GM12872 (cell line): ENCODE measurements around the gene SGCD.

Source experiments
- TF ChIP-seq, protein P1 (sequence below): IDR thresholded peaks from 3 replicates; pipeline ENCODE4 v1.5.1; 2011; ENCODE audit warnings: low read depth, mild to moderate bottlenecking, low read length, moderate library complexity; ENCODE audit not compliant: insufficient read depth

SGCD gene

GRCh38 chr5:156588306-156588705 lies 261.3 kb downstream of the SGCD start:
- TF ChIP-seq, protein P1, sequence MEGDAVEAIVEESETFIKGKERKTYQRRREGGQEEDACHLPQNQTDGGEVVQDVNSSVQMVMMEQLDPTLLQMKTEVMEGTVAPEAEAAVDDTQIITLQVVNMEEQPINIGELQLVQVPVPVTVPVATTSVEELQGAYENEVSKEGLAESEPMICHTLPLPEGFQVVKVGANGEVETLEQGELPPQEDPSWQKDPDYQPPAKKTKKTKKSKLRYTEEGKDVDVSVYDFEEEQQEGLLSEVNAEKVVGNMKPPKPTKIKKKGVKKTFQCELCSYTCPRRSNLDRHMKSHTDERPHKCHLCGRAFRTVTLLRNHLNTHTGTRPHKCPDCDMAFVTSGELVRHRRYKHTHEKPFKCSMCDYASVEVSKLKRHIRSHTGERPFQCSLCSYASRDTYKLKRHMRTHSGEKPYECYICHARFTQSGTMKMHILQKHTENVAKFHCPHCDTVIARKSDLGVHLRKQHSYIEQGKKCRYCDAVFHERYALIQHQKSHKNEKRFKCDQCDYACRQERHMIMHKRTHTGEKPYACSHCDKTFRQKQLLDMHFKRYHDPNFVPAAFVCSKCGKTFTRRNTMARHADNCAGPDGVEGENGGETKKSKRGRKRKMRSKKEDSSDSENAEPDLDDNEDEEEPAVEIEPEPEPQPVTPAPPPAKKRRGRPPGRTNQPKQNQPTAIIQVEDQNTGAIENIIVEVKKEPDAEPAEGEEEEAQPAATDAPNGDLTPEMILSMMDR: no peak

- TF ChIP-seq, protein P1: no peak
Measured at GRCh38 chr5:156589104-156589945, 262.4 kb downstream of the SGCD start.

DNA sequence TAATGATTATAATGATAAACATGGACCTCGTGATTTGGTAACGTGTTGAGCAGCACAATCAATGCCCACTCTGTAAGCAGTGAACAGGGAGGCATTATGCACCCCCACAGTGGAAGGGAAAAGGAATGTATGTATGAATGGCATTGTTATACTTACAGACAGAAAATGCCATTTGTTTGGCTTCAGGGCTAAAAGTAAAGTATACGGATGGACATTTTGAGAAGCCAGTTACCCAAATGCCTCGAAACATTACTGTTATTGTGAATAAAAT lies 262.9 kb downstream of the SGCD start:
- TF ChIP-seq, protein P1: no peak

GRCh38 chr5:156590978-156591377 lies 264.0 kb downstream of the SGCD start:
- TF ChIP-seq, protein P1: no peak

GRCh38 chr5:156591631-156592030 lies 264.7 kb downstream of the SGCD start:
- TF ChIP-seq, protein P1: no peak

DNA sequence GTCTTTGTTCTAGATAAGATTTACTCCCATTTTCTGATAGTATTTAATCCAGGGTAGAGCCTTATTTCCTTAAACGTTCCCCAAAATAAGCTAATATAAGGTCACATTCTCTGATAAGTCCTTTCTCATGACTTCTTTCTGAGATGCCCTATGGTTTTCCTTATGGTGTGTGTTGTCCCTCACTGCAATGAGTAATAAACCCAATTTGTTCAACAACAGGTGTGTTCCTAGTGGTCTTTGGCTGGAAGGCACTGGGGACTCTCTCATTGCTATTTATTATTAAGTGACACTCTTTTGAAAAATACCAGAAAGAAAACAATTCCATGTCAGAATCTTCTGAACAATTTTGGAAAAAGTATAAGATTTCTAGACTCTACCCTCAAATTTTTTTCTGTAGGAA lies 266.6 kb downstream of the SGCD start:
- TF ChIP-seq, protein P1: no peak

GRCh38 chr5:156594406-156594805 lies 267.4 kb downstream of the SGCD start:
- TF ChIP-seq, protein P1: no peak
